Renal cortex interstitium (tissue), 11 donors: ENCODE measurements around the gene TP53I13. TPM values are rescaled to one million over a fixed set of nuclear protein-coding genes. Genes with fewer than 3 reads are reported as not detected.

Source experiments
- DNase-seq, 11 donors: peaks; one replicate each; pipeline ENCODE4 v3.0.0-alpha.2; 2013; ENCODE audit warnings: low read depth in 9 of 11, low spot score in 4 of 11; ENCODE audit errors: extremely low read depth in 1 of 11
- polyA plus RNA-seq, 3 donors: library from polyadenylated mRNA; unstranded; fragments of 120-200 nt; gene quantifications; one replicate each; pipeline ENCODE4 v1.2.1, GENCODE V29; 2013; ENCODE audit not compliant: insufficient read length in 3 of 3

Gene TP53I13
- polyA plus RNA-seq, 3 donors = 23.7 to 43.0 (median 42.5) TPM

DNA sequence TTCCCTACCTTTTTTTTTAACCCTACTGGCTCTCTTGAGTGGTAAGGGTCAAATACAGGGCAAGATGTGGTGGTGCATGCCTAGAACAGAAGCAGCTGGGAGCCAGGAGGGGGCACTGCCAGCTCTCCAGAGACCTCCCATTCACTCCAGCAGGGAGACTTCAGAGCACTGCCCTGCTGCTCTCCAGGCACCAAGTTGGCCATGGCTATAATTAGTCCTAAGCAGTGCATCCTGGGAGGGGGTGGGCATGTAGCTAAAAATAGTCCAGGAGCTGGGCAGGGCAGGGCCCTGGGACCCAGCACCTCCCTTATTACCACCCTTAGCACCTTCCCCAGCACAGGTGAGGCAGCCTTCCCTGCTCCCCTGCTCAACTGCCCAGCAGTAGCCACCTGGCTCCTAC lies 50.8 kb downstream of the TP53I13 start:
- no peak for DNase-seq

DNA sequence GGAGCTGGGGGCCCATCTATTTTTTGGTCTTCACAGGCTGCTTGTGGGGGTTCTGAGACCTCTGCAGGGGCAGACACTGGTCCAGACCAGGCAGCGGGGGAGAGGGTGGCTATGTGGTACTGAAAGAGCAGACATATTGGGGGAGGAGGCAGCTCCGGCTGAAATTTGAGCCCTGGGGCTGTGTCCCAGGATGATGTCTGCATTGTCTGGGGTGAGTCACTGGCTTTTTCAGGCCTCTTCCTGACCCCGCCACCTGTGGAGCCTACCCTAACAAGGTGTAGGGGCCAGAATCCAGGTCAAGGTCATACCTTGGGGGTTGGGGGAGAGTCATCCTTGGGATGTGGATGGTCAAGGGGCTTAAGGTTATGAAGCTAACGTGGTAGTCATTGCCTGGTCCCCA lies 51.8 kb downstream of the TP53I13 start:
- no peak for DNase-seq

DNA sequence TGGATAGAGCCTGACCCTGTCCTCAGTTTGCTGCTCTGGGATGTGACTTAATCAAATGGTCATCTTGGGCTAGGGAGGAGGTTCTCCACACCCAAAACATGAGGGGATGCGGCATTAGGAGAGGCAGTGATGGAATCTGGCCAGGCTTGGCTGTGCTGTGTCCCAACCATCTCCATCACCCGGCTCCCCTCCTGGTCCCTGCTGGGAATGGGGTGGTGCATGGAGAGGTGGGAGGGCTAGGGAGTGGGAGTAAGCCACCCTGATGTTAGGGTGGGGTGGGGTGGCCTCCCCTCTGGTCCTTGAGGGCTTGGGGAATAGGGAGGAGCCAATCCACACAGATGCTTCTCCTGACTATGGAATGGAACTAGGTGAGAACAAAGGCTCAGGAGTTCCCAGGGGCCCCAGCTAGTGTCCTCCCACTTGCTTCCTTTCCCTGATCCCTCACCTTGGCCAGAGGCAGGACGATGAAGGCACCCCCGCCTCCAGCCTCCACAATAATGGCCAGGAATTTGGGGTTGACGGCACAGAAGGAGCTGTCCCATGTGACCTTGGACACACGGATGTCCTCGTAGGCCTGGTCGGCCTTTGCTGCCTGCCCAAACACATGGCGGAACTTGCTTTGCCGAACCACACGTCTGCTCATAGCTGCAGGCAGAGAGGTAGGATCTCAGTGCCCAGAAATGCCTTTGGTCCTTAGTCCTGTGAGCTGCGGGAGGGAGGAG lies 52.4 kb downstream of the TP53I13 start:
- no peak for DNase-seq

DNA sequence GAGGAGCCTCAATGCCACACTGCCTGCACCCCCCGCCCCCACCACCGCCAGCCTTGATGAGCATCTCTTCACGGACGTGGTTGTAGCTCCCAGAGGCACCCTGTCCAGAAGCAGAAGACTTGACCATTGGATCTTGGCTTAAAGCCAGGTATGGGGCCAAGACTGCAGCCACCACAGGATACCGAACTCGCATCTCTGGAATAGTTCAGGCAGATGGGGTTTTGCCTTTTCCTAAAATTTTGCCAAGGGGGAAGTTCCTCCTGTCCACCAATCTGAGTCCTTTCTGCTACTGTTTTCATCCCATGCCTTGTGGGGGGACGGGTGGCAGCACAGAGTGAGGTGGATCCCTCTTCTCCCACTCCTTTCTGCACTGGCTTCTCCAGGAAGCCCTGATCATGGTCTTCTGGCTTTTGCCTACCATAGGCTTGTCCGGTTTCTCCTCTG lies 53.3 kb downstream of the TP53I13 start:
- no peak for DNase-seq

Other genes with a start within 250 kb of the TP53I13 start
- gene TAOK1, start 178.3 kb upstream of the TP53I13 start, polyA plus RNA-seq = 10 to 100 TPM; 47.4 to 51.2 (median 48.4) TPM
- 1 to 10 TPM; 6.2 to 7.6 (median 6.7) TPM for gene ABHD15, start 1.7 kb upstream of the TP53I13 start, polyA plus RNA-seq
- 10 to 100 TPM; 43.4 to 51.6 (median 50.5) TPM for gene GIT1, start 20.9 kb downstream of the TP53I13 start, polyA plus RNA-seq
- 10 to 100 TPM in 2 of 3 donors, 1 to 10 TPM in 1; 7.5 to 12.5 (median 12.4) TPM for gene ANKRD13B, start 24.4 kb downstream of the TP53I13 start, polyA plus RNA-seq
- gene CORO6, start 54.2 kb downstream of the TP53I13 start, polyA plus RNA-seq = 1 to 10 TPM; 3.3 to 5.0 (median 4.5) TPM